ENCODE data around the gene KDELR3.

KDELR3 gene

DNA sequence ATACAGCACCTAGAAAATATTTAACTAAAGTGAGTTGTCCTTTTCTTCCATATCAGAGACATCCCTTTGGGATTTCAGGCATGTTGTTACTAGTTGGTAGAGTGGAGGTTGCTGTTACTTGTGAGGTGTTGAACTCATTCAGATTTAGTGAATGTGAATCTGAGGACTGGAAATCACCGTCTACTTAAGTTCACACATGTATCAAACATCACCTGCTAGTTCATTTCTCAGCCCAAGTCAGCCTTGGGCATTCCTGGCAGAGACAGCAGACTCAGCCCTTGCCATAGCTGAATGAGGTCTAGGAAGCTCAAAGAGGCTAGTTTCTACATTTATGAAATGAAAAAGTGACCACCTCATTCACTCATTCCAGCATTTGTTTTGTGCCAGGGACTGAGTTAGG, 9.7 kb downstream of the KDELR3 start:
- TF ChIP-seq TAF1 (IDR thresholded peaks at IDR 0.05; ENCODE audit: borderline replicate concordance, low read depth, low read length): no peak
- TF ChIP-seq POLR2AphosphoS5 (IDR thresholded peaks at IDR 0.05; ENCODE audit: low read depth, low read length): no peak
- TF ChIP-seq POLR2A (IDR thresholded peaks at IDR 0.05; ENCODE audit: low read depth, low read length): no peak
- DNase-seq (ENCODE audit: insufficient read length) (no peak), FAIRE-seq (peak; percentile 14)

DNA sequence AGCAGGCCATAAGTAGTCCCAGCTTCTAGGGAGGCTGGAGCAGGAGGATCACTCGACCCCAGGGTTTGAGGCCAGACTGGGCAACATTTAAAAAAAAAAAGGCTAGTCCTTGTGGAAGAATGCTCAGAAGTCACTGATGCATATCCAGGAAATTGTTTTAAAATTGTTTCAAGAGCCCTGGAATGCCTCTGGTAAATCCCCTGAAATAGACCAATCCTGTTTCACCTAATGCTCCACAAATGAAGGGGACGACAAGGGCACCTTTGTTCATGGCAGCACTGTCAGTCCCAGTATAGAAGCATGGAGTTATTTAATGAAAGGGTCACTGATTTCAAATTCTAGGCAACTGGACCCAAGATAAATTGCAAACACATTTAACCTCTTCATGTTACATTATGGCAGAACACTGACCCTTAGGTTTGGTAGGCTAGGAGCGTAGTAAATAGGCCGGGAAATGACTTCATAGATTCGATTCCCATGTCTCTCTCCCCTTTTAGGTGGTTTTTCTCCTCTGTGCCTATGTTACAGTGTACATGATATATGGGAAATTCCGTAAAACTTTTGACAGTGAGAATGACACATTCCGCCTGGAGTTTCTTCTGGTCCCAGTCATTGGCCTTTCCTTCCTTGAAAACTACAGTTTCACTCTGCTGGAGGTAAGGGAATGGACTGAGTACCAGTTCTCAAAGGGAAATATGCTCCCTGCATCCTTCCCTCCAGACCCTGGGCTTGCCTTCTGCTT, 11.4 kb downstream of the KDELR3 start:
- no peak for FAIRE-seq
- DNase-seq (ENCODE audit: insufficient read length): no peak
- TF ChIP-seq POLR2A (IDR thresholded peaks at IDR 0.05; ENCODE audit: low read depth, low read length) (no peak), TAF1 (IDR thresholded peaks at IDR 0.05; ENCODE audit: borderline replicate concordance, low read depth, low read length) (no peak), POLR2AphosphoS5 (IDR thresholded peaks at IDR 0.05; ENCODE audit: low read depth, low read length) (no peak)

DNA sequence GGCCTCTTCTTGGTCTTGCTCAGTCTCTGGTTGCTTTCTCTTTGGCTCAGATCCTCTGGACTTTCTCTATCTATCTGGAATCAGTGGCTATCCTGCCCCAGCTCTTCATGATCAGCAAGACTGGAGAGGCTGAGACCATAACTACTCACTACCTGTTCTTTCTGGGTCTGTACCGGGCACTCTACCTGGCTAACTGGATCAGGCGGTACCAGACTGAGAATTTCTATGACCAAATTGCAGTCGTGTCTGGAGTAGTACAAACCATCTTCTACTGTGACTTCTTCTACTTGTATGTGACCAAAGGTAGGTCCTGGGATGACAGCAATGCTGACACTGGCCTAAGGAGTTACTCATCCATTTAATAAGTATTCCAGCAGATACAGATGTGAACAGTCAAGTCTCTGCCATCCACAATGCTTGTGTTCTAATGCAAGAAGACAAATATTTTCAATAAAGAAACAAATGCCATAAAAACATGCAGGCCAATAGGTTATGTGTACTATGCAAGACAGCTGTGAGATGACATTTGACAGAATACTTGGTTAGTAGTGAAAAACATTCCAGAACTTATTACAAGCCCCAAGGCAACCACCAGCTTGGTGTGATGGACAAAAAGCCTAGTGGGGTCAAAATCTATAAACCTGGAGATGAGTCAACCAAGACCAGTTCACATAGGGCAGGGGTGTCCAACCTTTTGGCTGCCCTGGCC, 13.4 kb downstream of the KDELR3 start:
- DNase-seq (ENCODE audit: insufficient read length): no peak
- no peak for TF ChIP-seq TAF1 (IDR thresholded peaks at IDR 0.05; ENCODE audit: borderline replicate concordance, low read depth, low read length)
- TF ChIP-seq POLR2A (IDR thresholded peaks at IDR 0.05; ENCODE audit: low read depth, low read length): no peak; the same call in 1 of the 2 replicates
- TF ChIP-seq POLR2AphosphoS5 (IDR thresholded peaks at IDR 0.05; ENCODE audit: low read depth, low read length): no peak
- FAIRE-seq: no peak

- TF ChIP-seq POLR2A (IDR thresholded peaks at IDR 0.05; ENCODE audit: low read depth, low read length): peak; percentile 33; the same call in 1 of the 2 replicates
- no peak for TF ChIP-seq POLR2AphosphoS5 (IDR thresholded peaks at IDR 0.05; ENCODE audit: low read depth, low read length)
- TF ChIP-seq TAF1 (IDR thresholded peaks at IDR 0.05; ENCODE audit: borderline replicate concordance, low read depth, low read length): no peak
- FAIRE-seq (no peak), DNase-seq (ENCODE audit: insufficient read length) (no peak)
These were observed 14.0 kb downstream of the KDELR3 start for GRCh38 chr22:38481871-38482332.

DNA sequence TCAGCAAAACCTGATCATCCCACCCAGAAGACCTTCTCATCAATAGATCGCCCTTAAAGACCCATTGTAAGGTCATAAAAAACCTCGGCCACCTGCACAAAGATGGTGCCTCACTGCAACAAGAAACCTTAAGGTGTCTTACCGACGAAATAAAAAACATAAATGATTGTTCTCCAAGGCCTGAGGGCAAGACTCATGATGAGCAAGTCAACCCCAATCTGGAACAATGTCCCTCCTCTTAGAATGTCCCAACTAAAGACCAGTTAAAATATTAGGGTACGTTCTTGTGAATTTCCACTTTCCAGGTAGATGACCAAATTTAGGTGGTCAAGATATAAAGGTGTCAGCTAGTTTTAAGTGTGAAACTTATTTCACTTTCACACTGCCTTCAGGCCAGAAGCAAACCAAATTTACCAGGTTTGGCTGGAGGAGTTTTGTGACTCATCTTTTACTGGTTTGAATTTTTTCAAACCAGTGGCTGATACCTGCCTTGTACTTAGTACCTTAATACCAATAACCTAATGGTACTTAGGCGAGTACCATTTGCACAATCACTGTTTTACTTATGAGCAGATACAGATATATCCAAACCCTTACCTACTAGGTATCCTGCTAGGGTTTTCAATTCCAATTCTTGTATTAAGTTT, 14.9 kb downstream of the KDELR3 start:
- FAIRE-seq: no peak
- TF ChIP-seq POLR2AphosphoS5 (IDR thresholded peaks at IDR 0.05; ENCODE audit: low read depth, low read length) (peak; percentile 82; the same call in 1 of the 2 replicates), POLR2A (IDR thresholded peaks at IDR 0.05; ENCODE audit: low read depth, low read length) (no peak; the same call in 1 of the 2 replicates)

DNA sequence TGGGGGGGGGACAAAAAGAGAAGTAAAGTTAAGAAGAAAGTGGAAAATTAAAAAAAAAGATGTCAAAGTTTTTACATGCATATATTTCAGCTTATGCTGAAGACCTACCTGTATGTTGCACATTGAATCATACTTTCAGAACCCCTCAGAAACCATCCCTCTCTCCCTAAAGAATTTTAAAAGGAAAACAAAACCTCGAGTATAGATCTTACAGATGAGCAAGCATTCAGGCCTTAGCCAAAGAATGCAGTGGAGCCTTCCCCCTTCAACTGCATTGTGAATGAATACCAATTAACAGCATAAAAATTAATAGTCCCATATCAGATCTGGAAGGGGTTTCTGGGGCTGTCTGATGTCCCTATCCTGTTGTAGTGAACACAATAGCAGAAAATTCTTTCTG, 16.3 kb downstream of the KDELR3 start:
- FAIRE-seq (no peak), DNase-seq (ENCODE audit: insufficient read length) (no peak)
- no peak for TF ChIP-seq POLR2AphosphoS5 (IDR thresholded peaks at IDR 0.05; ENCODE audit: low read depth, low read length)
- TF ChIP-seq POLR2A (IDR thresholded peaks at IDR 0.05; ENCODE audit: low read depth, low read length): peak; percentile 50

More for the DNA sequence above, 14.9 kb downstream of the KDELR3 start:
- no peak for DNase-seq (ENCODE audit: insufficient read length)

- FAIRE-seq (no peak), DNase-seq (ENCODE audit: insufficient read length) (no peak)
- no peak for TF ChIP-seq POLR2A (IDR thresholded peaks at IDR 0.05; ENCODE audit: low read depth, low read length)
- TF ChIP-seq POLR2AphosphoS5 (IDR thresholded peaks at IDR 0.05; ENCODE audit: low read depth, low read length): peak; percentile 49; the same call in 1 of the 2 replicates
- no peak for TF ChIP-seq TAF1 (IDR thresholded peaks at IDR 0.05; ENCODE audit: borderline replicate concordance, low read depth, low read length)
These were observed 17.9 kb downstream of the KDELR3 start for GRCh38 chr22:38485783-38486182.

GRCh38 chr22:38487946-38488345, 20.1 kb downstream of the KDELR3 start:
- DNase-seq (ENCODE audit: insufficient read length) (no peak), FAIRE-seq (peak; percentile 44)
- no peak for TF ChIP-seq POLR2A (IDR thresholded peaks at IDR 0.05; ENCODE audit: low read depth, low read length)
- peak; percentile 49 for TF ChIP-seq POLR2AphosphoS5 (IDR thresholded peaks at IDR 0.05; ENCODE audit: low read depth, low read length)
- no peak for TF ChIP-seq TAF1 (IDR thresholded peaks at IDR 0.05; ENCODE audit: borderline replicate concordance, low read depth, low read length)

- FAIRE-seq: no peak
- TF ChIP-seq POLR2AphosphoS5 (IDR thresholded peaks at IDR 0.05; ENCODE audit: low read depth, low read length) (no peak; the same call in 1 of the 2 replicates), TAF1 (IDR thresholded peaks at IDR 0.05; ENCODE audit: borderline replicate concordance, low read depth, low read length) (no peak), POLR2A (IDR thresholded peaks at IDR 0.05; ENCODE audit: low read depth, low read length) (no peak)
These were observed 21.2 kb downstream of the KDELR3 start for GRCh38 chr22:38489142-38489541.

DNA sequence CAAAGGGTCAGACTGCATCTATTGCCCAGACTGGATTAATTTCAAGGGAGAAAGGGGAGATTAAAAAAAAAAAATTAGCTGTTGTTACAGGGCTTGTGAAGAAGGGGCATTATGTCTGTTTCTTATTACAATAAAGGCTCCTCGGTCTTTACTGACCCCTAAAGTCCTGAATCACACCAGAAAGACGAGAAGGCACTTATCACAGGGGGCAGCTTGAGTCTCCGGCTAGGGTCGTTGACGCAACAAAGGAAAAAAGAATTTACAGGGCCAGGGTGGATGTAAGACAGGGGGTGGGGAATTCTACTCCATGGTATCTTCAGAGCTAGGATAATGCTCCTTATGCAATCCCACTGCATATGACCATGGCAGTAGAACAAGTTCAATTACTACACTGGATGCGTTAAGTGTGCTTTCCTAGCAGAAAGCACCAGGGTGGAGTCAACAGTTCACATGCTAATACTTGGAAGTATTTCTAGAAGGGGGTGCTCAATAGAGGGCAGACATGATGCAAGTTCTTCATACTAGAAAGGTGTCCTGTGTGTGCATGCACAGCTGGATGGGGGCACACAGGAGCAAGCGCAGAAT, 21.8 kb downstream of the KDELR3 start:
- DNase-seq (ENCODE audit: insufficient read length) (no peak), FAIRE-seq (no peak)
- TF ChIP-seq POLR2AphosphoS5 (IDR thresholded peaks at IDR 0.05; ENCODE audit: low read depth, low read length) (peak; percentile 30; the same call in 1 of the 2 replicates), POLR2A (IDR thresholded peaks at IDR 0.05; ENCODE audit: low read depth, low read length) (peak; percentile 58; the same call in 1 of the 2 replicates), TAF1 (IDR thresholded peaks at IDR 0.05; ENCODE audit: borderline replicate concordance, low read depth, low read length) (no peak)

More at GRCh38 chr22:38489142-38489541, 21.2 kb downstream of the KDELR3 start:
- no peak for DNase-seq (ENCODE audit: insufficient read length)

DNA sequence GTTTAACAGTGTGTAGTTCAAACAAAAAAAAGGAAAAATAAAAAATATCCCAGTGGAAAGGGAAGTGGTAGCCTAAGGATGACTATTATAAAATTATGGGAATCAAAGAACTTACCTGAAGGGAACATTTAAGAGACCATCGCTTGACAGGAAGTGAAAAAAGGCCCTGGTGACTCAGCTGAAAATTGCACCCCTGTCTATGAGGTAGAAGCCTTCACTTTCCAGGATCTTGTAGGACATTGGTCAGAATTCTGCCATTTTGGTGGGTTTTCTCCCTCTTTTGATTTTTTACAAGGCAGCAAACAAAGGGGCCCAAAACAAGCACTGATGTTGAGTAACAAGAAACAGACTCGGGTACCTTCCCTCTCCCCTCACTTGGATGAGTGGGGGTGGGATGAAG, 22.6 kb downstream of the KDELR3 start:
- no peak for FAIRE-seq
- no peak for TF ChIP-seq TAF1 (IDR thresholded peaks at IDR 0.05; ENCODE audit: borderline replicate concordance, low read depth, low read length)
- TF ChIP-seq POLR2AphosphoS5 (IDR thresholded peaks at IDR 0.05; ENCODE audit: low read depth, low read length): no peak
- no peak for TF ChIP-seq POLR2A (IDR thresholded peaks at IDR 0.05; ENCODE audit: low read depth, low read length)
- no peak for DNase-seq (ENCODE audit: insufficient read length)

All from GM12892 (cell line).